ENCODE results near the gene CHST11. TPM values are rescaled to one million over a fixed set of nuclear protein-coding genes. Genes with fewer than 3 reads are reported as not detected.

Gene CHST11
- total and polyA plus RNA-seq, 2 of the 4 experiments (the other 2 are of a cell fraction), result 1.4 to 2.7 TPM

DNA sequence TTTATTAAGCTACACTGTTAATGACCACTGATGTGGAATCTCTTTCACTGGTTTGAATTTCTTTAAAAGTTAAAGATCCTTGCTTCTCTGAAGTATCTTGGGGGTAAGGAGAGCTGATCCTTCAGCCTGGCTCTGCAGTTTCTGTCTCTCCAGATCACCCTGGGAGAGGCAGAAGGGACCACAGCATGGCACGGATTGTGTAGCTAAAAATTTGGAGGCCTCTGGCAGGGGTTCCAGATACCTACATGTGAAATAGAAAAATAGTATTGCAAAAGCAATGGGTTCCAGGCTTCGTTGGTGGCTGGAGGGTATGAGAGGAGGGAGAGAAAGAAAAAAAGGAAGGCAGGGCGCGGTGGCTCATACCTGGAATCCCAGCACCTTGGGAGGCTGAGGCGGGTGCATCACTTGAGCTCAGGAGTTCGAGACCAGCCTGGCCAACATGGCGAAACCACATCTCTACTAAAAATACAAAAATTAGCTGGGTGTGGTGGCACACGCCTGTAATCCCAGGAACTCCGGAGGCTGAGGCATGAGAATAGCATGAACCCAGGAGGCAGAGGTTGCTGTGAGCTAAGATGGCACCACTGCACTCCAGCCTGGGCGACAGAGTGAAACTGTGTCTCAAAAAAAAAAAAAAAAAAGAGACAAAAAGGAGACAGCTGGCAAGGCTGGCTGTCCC is 3.4 kb downstream of the CHST11 start:
- TF ChIP-seq BHLHE40 (IDR thresholded peaks at IDR 0.05; ENCODE audit: low read depth, low read length) (no peak), MAZ (IDR thresholded peaks at IDR 0.05; ENCODE audit: borderline replicate concordance, low read depth, low read length) (no peak), CHD1 (IDR thresholded peaks at IDR 0.05; ENCODE audit: low read depth, low read length) (no peak), FOS (IDR thresholded peaks at IDR 0.05; ENCODE audit: low read depth, low read length) (no peak), NFE2L2 (IDR thresholded peaks at IDR 0.05; ENCODE audit: low read depth, low read length) (no peak), MAFK (IDR thresholded peaks at IDR 0.05; ENCODE audit: low read depth, low read length) (no peak)
- TF ChIP-seq, protein P1, sequence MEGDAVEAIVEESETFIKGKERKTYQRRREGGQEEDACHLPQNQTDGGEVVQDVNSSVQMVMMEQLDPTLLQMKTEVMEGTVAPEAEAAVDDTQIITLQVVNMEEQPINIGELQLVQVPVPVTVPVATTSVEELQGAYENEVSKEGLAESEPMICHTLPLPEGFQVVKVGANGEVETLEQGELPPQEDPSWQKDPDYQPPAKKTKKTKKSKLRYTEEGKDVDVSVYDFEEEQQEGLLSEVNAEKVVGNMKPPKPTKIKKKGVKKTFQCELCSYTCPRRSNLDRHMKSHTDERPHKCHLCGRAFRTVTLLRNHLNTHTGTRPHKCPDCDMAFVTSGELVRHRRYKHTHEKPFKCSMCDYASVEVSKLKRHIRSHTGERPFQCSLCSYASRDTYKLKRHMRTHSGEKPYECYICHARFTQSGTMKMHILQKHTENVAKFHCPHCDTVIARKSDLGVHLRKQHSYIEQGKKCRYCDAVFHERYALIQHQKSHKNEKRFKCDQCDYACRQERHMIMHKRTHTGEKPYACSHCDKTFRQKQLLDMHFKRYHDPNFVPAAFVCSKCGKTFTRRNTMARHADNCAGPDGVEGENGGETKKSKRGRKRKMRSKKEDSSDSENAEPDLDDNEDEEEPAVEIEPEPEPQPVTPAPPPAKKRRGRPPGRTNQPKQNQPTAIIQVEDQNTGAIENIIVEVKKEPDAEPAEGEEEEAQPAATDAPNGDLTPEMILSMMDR (conservative IDR thresholded peaks at IDR 0.05; ENCODE audit: low read depth, low read length), result no peak
- TF ChIP-seq, protein P2, sequence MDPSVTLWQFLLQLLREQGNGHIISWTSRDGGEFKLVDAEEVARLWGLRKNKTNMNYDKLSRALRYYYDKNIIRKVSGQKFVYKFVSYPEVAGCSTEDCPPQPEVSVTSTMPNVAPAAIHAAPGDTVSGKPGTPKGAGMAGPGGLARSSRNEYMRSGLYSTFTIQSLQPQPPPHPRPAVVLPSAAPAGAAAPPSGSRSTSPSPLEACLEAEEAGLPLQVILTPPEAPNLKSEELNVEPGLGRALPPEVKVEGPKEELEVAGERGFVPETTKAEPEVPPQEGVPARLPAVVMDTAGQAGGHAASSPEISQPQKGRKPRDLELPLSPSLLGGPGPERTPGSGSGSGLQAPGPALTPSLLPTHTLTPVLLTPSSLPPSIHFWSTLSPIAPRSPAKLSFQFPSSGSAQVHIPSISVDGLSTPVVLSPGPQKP (IDR thresholded peaks at IDR 0.05; ENCODE audit: borderline replicate concordance, low read depth, low read length), result no peak
- H2AK5ac ChIP-seq (ENCODE audit: low read depth, low read length), result no peak overlapping the region
- H3K4ac ChIP-seq (ENCODE audit: low read depth, low read length), result no peak overlapping the region
- no peaks in the 10 kb centered on the region for H4K20me1 ChIP-seq (ENCODE audit: insufficient read depth, low read length)
- H4K5ac ChIP-seq (ENCODE audit: low read depth, low read length), result no peak overlapping the region
- no peak overlapping the region for H2AFZ ChIP-seq (replicated peaks; ENCODE audit: low read length, poor library complexity)
- ATAC-seq (ENCODE audit: low read depth), result no peak
- no peak overlapping the region for H2BK20ac ChIP-seq (ENCODE audit: low read depth, low read length)
- CTCF ChIA-PET, result interaction anchor here (0.5 kb wide), 1 partner anchor 12 kb away, joined by 3 read pairs; no protein-coding TSS in a partner anchor
- BruUV-seq (replicated peaks), result no TSS peak
- POLR2A ChIA-PET (ENCODE audit: unreplicated experiment), result no interaction called here
- no peak overlapping the region for H2BK5ac ChIP-seq (ENCODE audit: low read depth, low read length, poor library complexity, severe bottlenecking)
- no peak overlapping the region for H2BK120ac ChIP-seq (ENCODE audit: low read depth, low read length)
- 30% methylated on average over 2 of the region's 10 CpGs; no CpG with 5 or more reads in 1 of the 2 experiments for WGBS, 2 experiments (ENCODE audit: extremely low coverage in 2 of 2, insufficient read length in 1 of 2)
- 0 out of 2 replicates have a peak, but pooled peaks cover 2% of the 10 kb centered on the region for H3K9me1 ChIP-seq (ENCODE audit: insufficient read depth, low read length)
- H4K91ac ChIP-seq (ENCODE audit: insufficient read depth, low read depth, low read length), result no peak overlapping the region
- no peak overlapping the region for H4K8ac ChIP-seq (ENCODE audit: low read depth in 2 of 2, low read length in 2 of 2)
- no peak overlapping the region for H3K4me2 ChIP-seq (ENCODE audit: low read depth, low read length)
- in situ Hi-C loops (cut with MboI; ENCODE audit: low sequenced_read_pairs) (no loop called here), dilution Hi-C loops (cut with HindIII; ENCODE audit: low sequenced_read_pairs, unreplicated experiment) (no loop called here), intact Hi-C loops (cut with micrococcal nuclease) (no loop called here)
- no peak overlapping the region for H3K14ac ChIP-seq (replicated peaks; ENCODE audit: low read depth, low read length)
- H3K4me1 ChIP-seq (ENCODE audit: control insufficient read depth, insufficient read depth, low read length), result peaks cover 2% of the 10 kb centered on the region; the same call in 1 of the 2 replicates
- H3K4me3 ChIP-seq (ENCODE audit: insufficient read depth, low read depth, low read length), result no peak overlapping the region
- no peak overlapping the region for H2BK15ac ChIP-seq (ENCODE audit: low read depth, low read length)
- H3K23ac ChIP-seq (ENCODE audit: low read depth, low read length), result no peak overlapping the region
- H3K27me3 ChIP-seq (ENCODE audit: control insufficient read depth, insufficient read depth, low read length), result peaks cover 14% of the 10 kb centered on the region; the same call in 1 of the 2 replicates
- H3K18ac ChIP-seq (ENCODE audit: low read depth, low read length), result no peak overlapping the region
- no peaks in the 10 kb centered on the region for H3K36me3 ChIP-seq (ENCODE audit: control insufficient read depth, insufficient read depth, low read length)
- H3K56ac ChIP-seq (ENCODE audit: extremely low read depth, insufficient read depth, low read length), result no peak overlapping the region
- no peak for DNase-seq
- no peak overlapping the region for H2AK9ac ChIP-seq (replicated peaks; ENCODE audit: low read depth, low read length, poor library complexity)
- H3K9ac ChIP-seq (ENCODE audit: low read depth, low read length), result no peak overlapping the region
- H3K27ac ChIP-seq (ENCODE audit: insufficient read depth, low read length), result no peak overlapping the region
- H3K9me3 ChIP-seq (ENCODE audit: control insufficient read depth, insufficient read depth, low read length), result no peaks in the 10 kb centered on the region
- peaks cover 0 to 6% of the 10 kb centered on the region in 2 experiments; a peak in 1 of 4 replicates for H3K79me1 ChIP-seq (ENCODE audit: low read depth in 1 of 2, low read length in 2 of 2)
